Kidney (tissue), 14 donors: ENCODE measurements around the gene RGS6. TPM values are rescaled to one million over a fixed set of nuclear protein-coding genes. Genes with fewer than 3 reads are reported as not detected.

Experiments used
- DNase-seq, 5 donors: peaks; one replicate each; pipeline ENCODE4 v3.0.0-alpha.2; 2013 to 2020
- FAIRE-seq: peaks from 2 replicates; lab custom pipeline; 2012; peaks lifted over from hg19 to GRCh38; lab: Jason Lieb, UNC
- H3K27ac ChIP-seq, 2 donors: one replicate each; pipeline ENCODE4 v1.7.0; 2013; ENCODE audit warnings: low read depth in 2 of 2, low read length in 2 of 2, inconsistent platforms in 1 of 2
- H3K27me3 ChIP-seq: one replicate; pipeline ENCODE4 v1.7.1; 2013; ENCODE audit warnings: low read length, inconsistent platforms; ENCODE audit not compliant: control insufficient read depth, insufficient read depth
- H3K36me3 ChIP-seq, 3 donors: one replicate each; pipeline versions ENCODE4 v1.7.0 to v1.7.1; 2013; ENCODE audit warnings: low read length in 3 of 3, control low read depth in 1 of 3, inconsistent platforms in 1 of 3; ENCODE audit not compliant: insufficient read depth in 3 of 3, control insufficient read depth in 2 of 3
- H3K4me1 ChIP-seq, 3 donors: one replicate each; pipeline versions ENCODE4 v1.7.0 to v1.7.1; 2013; ENCODE audit warnings: low read length in 3 of 3, inconsistent platforms in 1 of 3, low read depth in 1 of 3; ENCODE audit not compliant: control insufficient read depth in 2 of 3, insufficient read depth in 2 of 3
- H3K4me3 ChIP-seq, 3 donors: one replicate each; pipeline versions ENCODE4 v1.7.0 to v1.8.1; 2013; ENCODE audit warnings: low read length in 3 of 3, control low read depth in 1 of 3, inconsistent platforms in 1 of 3
- H3K9ac ChIP-seq, 3 donors: one replicate each; pipeline versions ENCODE4 v1.7.0 to v1.7.1; 2013; ENCODE audit warnings: low read length in 3 of 3, control low read depth in 1 of 3, inconsistent platforms in 1 of 3
- H3K9me3 ChIP-seq, 3 donors: one replicate each; pipeline versions ENCODE4 v1.7.0 to v1.7.1; 2013; ENCODE audit warnings: low read length in 3 of 3, control low read depth in 1 of 3, inconsistent platforms in 1 of 3; ENCODE audit not compliant: control insufficient read depth in 2 of 3, insufficient read depth in 1 of 3
- CTCF ChIP-seq: IDR thresholded peaks from 3 replicates; pipeline ENCODE4 v1.5.1; 2012; ENCODE audit warnings: mild to moderate bottlenecking, moderate library complexity, borderline replicate concordance; ENCODE audit not compliant: insufficient read depth; ENCODE audit errors: extremely low read depth
- intact Hi-C: fragments of 100-400 bp; cut with DNase I; formaldehyde crosslinking; loops from one replicate; pipeline ENCODE4 v1.11.1; 2022
- polyA plus RNA-seq: library from polyadenylated mRNA; stranded (reverse); fragments of 350-450 nt; fragmentation: Illumina TruSeq; extraction: RNeasy Lipid Tissue Mini Kit (QIAGEN cat#74804); gene quantifications from one replicate; pipeline ENCODE4 v1.2.3, GENCODE V29; 2014; ENCODE audit warnings: low read depth, low replicate concordance; ENCODE audit not compliant: insufficient read depth
- total RNA-seq: library from RNA; stranded (reverse); fragmentation: NEBNext Ultra II Directional; extraction: Animal tissue kit (Norgen Biotek cat#: 25700); gene quantifications from one replicate; pipeline ENCODE4 v1.2.1, GENCODE V29; 2021
- donor health status: control.
- donor health status: control.
- donor health status: control.
- donor health status: control.
- donor health status: control.
- donor health status: DM: yes; HTN: yes; CAD: no.
- donor health status: Normal renal cell carcinoma (clear cell type).

The RGS6 gene
- total and polyA plus RNA-seq, 2 donors from 2014 or later = 1.1 to 1.4 TPM

GRCh38 chr14:72488514-72488913, 556.3 kb downstream of the RGS6 start:
- H3K4me1 ChIP-seq = no peaks in the 10 kb centered on the region
- H3K27me3 ChIP-seq = no peaks in the 10 kb centered on the region
- H3K4me3 ChIP-seq = no peak overlapping the region
- TF ChIP-seq CTCF = no peak
- H3K9ac ChIP-seq = no peak overlapping the region
- no peak for DNase-seq
- H3K9me3 ChIP-seq = peaks cover 0 to 9% (median 0%) of the 10 kb centered on the region in 3 donors
- no peaks in the 10 kb centered on the region for H3K36me3 ChIP-seq
- no peak for FAIRE-seq
- no peak overlapping the region for H3K27ac ChIP-seq
- intact Hi-C loops = no loop called here

- H3K27ac ChIP-seq = no peak overlapping the region
- intact Hi-C loops = no loop called here
- FAIRE-seq (no peak), DNase-seq (no peak)
- H3K9me3 ChIP-seq = peaks cover 0 to 9% (median 4%) of the 10 kb centered on the region in 3 donors
- no peak overlapping the region for H3K4me3 ChIP-seq
- no peaks in the 10 kb centered on the region for H3K27me3 ChIP-seq
- H3K36me3 ChIP-seq = no peaks in the 10 kb centered on the region
- H3K4me1 ChIP-seq = no peaks in the 10 kb centered on the region
- no peak for TF ChIP-seq CTCF
- no peak overlapping the region for H3K9ac ChIP-seq
Measured at GRCh38 chr14:72492196-72492595, 560.0 kb downstream of the RGS6 start.

GRCh38 chr14:72495668-72496067, 563.4 kb downstream of the RGS6 start:
- TF ChIP-seq CTCF = no peak
- H3K27ac ChIP-seq = no peak overlapping the region
- H3K9ac ChIP-seq = no peak overlapping the region
- no peak for DNase-seq
- H3K4me3 ChIP-seq = no peak overlapping the region
- FAIRE-seq = no peak
- H3K36me3 ChIP-seq = no peaks in the 10 kb centered on the region
- H3K4me1 ChIP-seq = no peaks in the 10 kb centered on the region
- intact Hi-C loops = no loop called here
- H3K9me3 ChIP-seq = peaks cover 0 to 4% (median 0%) of the 10 kb centered on the region in 3 donors
- no peaks in the 10 kb centered on the region for H3K27me3 ChIP-seq

- DNase-seq (no peak), FAIRE-seq (no peak)
- intact Hi-C loops = no loop called here
- Histone ChIP-seq H3K4me3 (no peak overlapping the region), H3K4me1 (no peaks in the 10 kb centered on the region), H3K27ac (no peak overlapping the region), H3K9me3 (peaks cover 0 to 4% (median 0%) of the 10 kb centered on the region in 3 donors), H3K27me3 (no peaks in the 10 kb centered on the region), H3K9ac (no peak overlapping the region), H3K36me3 (no peaks in the 10 kb centered on the region)
- TF ChIP-seq CTCF = no peak
Measured at GRCh38 chr14:72498646-72499045, 566.4 kb downstream of the RGS6 start.
